ENCODE data around the gene LVRN. TPM values are rescaled to one million over a fixed set of nuclear protein-coding genes. Genes with fewer than 3 reads are reported as not detected.

LVRN gene
- total and polyA plus RNA-seq, 2 of the 13 experiments (the other 11 are each of a cell fraction or from before 2014, with no cell fraction given) = 0.09 to 0.20 TPM

Other genes with a start within 250 kb of the LVRN start
- gene CDO1, start 145.8 kb upstream of the LVRN start, total RNA-seq (2016; rRNA removed; fragmentation: Illumina TruSeq; extraction: Trizol) = 4.4 and 5.3 TPM in 2 replicates
- 3.2 and 5.2 TPM in 2 replicates for gene CDO1, start 145.8 kb upstream of the LVRN start, polyA plus RNA-seq (2011; rRNA removed)
- 45.1 and 46.4 TPM in 2 replicates for gene ATG12, start 120.9 kb upstream of the LVRN start, total RNA-seq (2016; rRNA removed; fragmentation: Illumina TruSeq; extraction: Trizol)
- gene ATG12, start 120.9 kb upstream of the LVRN start, polyA plus RNA-seq (2011; rRNA removed) = 46.5 and 58.1 TPM in 2 replicates
- gene AP3S1, start 120.5 kb upstream of the LVRN start, total RNA-seq (2016; rRNA removed; fragmentation: Illumina TruSeq; extraction: Trizol) = 85.9 and 88.8 TPM in 2 replicates
- 28.5 and 50.5 TPM in 2 replicates for gene AP3S1, start 120.5 kb upstream of the LVRN start, polyA plus RNA-seq (2011; rRNA removed)
- not detected in 2 replicates for gene ARL14EPL, start 70.0 kb downstream of the LVRN start, total RNA-seq (2016; rRNA removed; fragmentation: Illumina TruSeq; extraction: Trizol)
- not detected in 2 replicates for gene ARL14EPL, start 70.0 kb downstream of the LVRN start, polyA plus RNA-seq (2011; rRNA removed)
- gene COMMD10, start 122.5 kb downstream of the LVRN start, total RNA-seq (2016; rRNA removed; fragmentation: Illumina TruSeq; extraction: Trizol) = 39.3 and 45.9 TPM in 2 replicates
- 11.8 and 16.9 TPM in 2 replicates for gene COMMD10, start 122.5 kb downstream of the LVRN start, polyA plus RNA-seq (2011; rRNA removed)